H9 (cell line): ENCODE results near the gene TSSK2. TPM values are rescaled to one million over a fixed set of nuclear protein-coding genes. Genes with fewer than 3 reads are reported as not detected.

ENCODE experiments used
- DNase-seq: peaks from one replicate; pipeline ENCODE4 v3.0.0-alpha.2; 2017
- H2AFZ ChIP-seq: one replicate; pipeline ENCODE4 v1.6.1; 2013; ENCODE audit warnings: mild to moderate bottlenecking, low read length, control low read depth, moderate library complexity
- H2AK5ac ChIP-seq: 2 replicates; pipeline ENCODE4 v1.6.1; 2013; ENCODE audit warnings: low read length, control low read depth, mixed read lengths; ENCODE audit not compliant: insufficient read length
- H2BK120ac ChIP-seq: one replicate; pipeline ENCODE4 v1.6.1; 2013; ENCODE audit warnings: low read depth, mild to moderate bottlenecking, low read length, control low read depth, inconsistent platforms; ENCODE audit not compliant: poor library complexity, severe bottlenecking
- H2BK12ac ChIP-seq: 2 replicates; pipeline ENCODE4 v1.6.1; 2013; ENCODE audit warnings: low read length, control low read depth, mixed read lengths, low read depth; ENCODE audit not compliant: insufficient read length
- H2BK15ac ChIP-seq: 2 replicates; pipeline ENCODE4 v1.6.1; 2013; ENCODE audit warnings: low read depth, low read length, control low read depth
- H2BK20ac ChIP-seq: one replicate; pipeline ENCODE4 v1.6.1; 2013; ENCODE audit warnings: low read depth, mild to moderate bottlenecking, low read length, control low read depth, inconsistent platforms; ENCODE audit not compliant: poor library complexity, severe bottlenecking
- H2BK5ac ChIP-seq: 2 replicates; pipeline ENCODE4 v1.6.1; 2013; ENCODE audit warnings: low read length, control low read depth, mixed read lengths; ENCODE audit not compliant: insufficient read length
- H3K14ac ChIP-seq: 2 replicates; pipeline ENCODE4 v1.6.1; 2013; ENCODE audit warnings: low read length, control low read depth; ENCODE audit not compliant: insufficient read depth
- H3K18ac ChIP-seq: 2 replicates; pipeline ENCODE4 v1.6.1; 2013; ENCODE audit warnings: low read depth, mild to moderate bottlenecking, mixed read lengths, low read length, control low read depth; ENCODE audit not compliant: insufficient read length
- H3K23ac ChIP-seq: 2 replicates; pipeline ENCODE4 v1.6.1; 2013; ENCODE audit warnings: low read length, control low read depth, mixed read lengths, low read depth; ENCODE audit not compliant: insufficient read length
- H3K23me2 ChIP-seq: 2 replicates; pipeline ENCODE4 v1.6.1; 2013; ENCODE audit warnings: low read depth, mild to moderate bottlenecking, mixed read lengths, low read length, control low read depth; ENCODE audit not compliant: insufficient read length, poor library complexity, severe bottlenecking
- H3K27ac ChIP-seq: 2 replicates; pipeline ENCODE4 v1.5.1; 2013; ENCODE audit warnings: low read length, control low read depth, mixed read lengths, low read depth; ENCODE audit not compliant: insufficient read length
- H3K27me3 ChIP-seq: 2 replicates; pipeline ENCODE4 v1.6.1; 2013; ENCODE audit warnings: low read length, control low read depth, inconsistent platforms; ENCODE audit not compliant: insufficient read depth
- H3K4ac ChIP-seq: 2 replicates; pipeline ENCODE4 v1.6.1; 2013; ENCODE audit warnings: low read depth, mild to moderate bottlenecking, control low read depth, inconsistent platforms, low read length, moderate library complexity
- H3K4me1 ChIP-seq: 2 replicates; pipeline ENCODE4 v1.6.1; 2013; ENCODE audit warnings: low read length, control low read depth, inconsistent platforms; ENCODE audit not compliant: insufficient read depth
- H3K4me2 ChIP-seq: 2 replicates; pipeline ENCODE4 v1.6.1; 2013; ENCODE audit warnings: low read length, control low read depth, mixed read lengths; ENCODE audit not compliant: insufficient read length, insufficient read depth
- H3K56ac ChIP-seq: 2 replicates; pipeline ENCODE4 v1.6.1; 2013; ENCODE audit warnings: low read depth, mild to moderate bottlenecking, mixed read lengths, low read length, control low read depth; ENCODE audit not compliant: insufficient read length
- H3K79me1 ChIP-seq: 2 replicates; pipeline ENCODE4 v1.6.1; 2013; ENCODE audit warnings: low read depth, mild to moderate bottlenecking, moderate library complexity, low read length, control low read depth, inconsistent platforms; ENCODE audit not compliant: insufficient read depth, poor library complexity, severe bottlenecking
- H3K79me2 ChIP-seq: 2 replicates; pipeline ENCODE4 v1.6.1; 2013; ENCODE audit warnings: low read length, control low read depth, inconsistent platforms; ENCODE audit not compliant: insufficient read depth
- H3K9ac ChIP-seq: 2 replicates; pipeline ENCODE4 v1.6.1; 2013; ENCODE audit warnings: low read length, control low read depth, mixed read lengths; ENCODE audit not compliant: insufficient read length; ENCODE audit errors: extremely low read depth
- H3K9me3 ChIP-seq: one replicate; pipeline ENCODE4 v1.6.1; 2013; ENCODE audit warnings: low read depth, low read length, inconsistent platforms; ENCODE audit not compliant: control insufficient read depth
- H3T11ph ChIP-seq: one replicate; pipeline ENCODE4 v1.6.1; 2013; ENCODE audit warnings: mild to moderate bottlenecking, low read length, control low read depth, inconsistent platforms
- H4K20me1 ChIP-seq: one replicate; pipeline ENCODE4 v1.6.1; 2013; ENCODE audit not compliant: control insufficient read depth, insufficient read length, insufficient read depth
- H4K5ac ChIP-seq: 2 replicates; pipeline ENCODE4 v1.6.1; 2013; ENCODE audit warnings: low read depth, mild to moderate bottlenecking, mixed read lengths, low read length, control low read depth; ENCODE audit not compliant: insufficient read length
- H4K8ac ChIP-seq: replicated peaks from 2 replicates; pipeline ENCODE4 v1.6.1; 2013; ENCODE audit warnings: low read length, control low read depth, mixed read lengths, low read depth; ENCODE audit not compliant: insufficient read length
- H4K91ac ChIP-seq: 2 replicates; pipeline ENCODE4 v1.6.1; 2013; ENCODE audit warnings: low read depth, mild to moderate bottlenecking, moderate library complexity, mixed read lengths, low read length, control low read depth; ENCODE audit not compliant: insufficient read length
- H3K27ac Mint-ChIP-seq, 3 experiments: 2 replicates in 2 of 3; 3 replicates in 1 of 3; pipeline ENCODE4 v1.8.0; 2020 to 2021; ENCODE audit warnings: mixed read lengths in 3 of 3, mild to moderate bottlenecking in 1 of 3, moderate library complexity in 1 of 3
- H3K27me3 Mint-ChIP-seq: 2 replicates; pipeline ENCODE4 v1.8.0; 2021; ENCODE audit warnings: low read depth, mild to moderate bottlenecking, moderate library complexity, mixed read lengths
- H3K36me3 Mint-ChIP-seq, 3 experiments: 2 replicates in 2 of 3; 3 replicates in 1 of 3; pipeline ENCODE4 v1.8.0; 2020 to 2021; ENCODE audit warnings: low read depth in 3 of 3, mixed read lengths in 3 of 3; ENCODE audit not compliant: insufficient read depth in 1 of 3
- H3K4me1 Mint-ChIP-seq, 2 experiments: 2 replicates each; pipeline ENCODE4 v1.8.0; 2020; ENCODE audit warnings: mixed read lengths in 2 of 2
- H3K4me3 Mint-ChIP-seq, 2 experiments: 2 replicates in 1 of 2; 3 replicates in 1 of 2; pipeline ENCODE4 v1.8.0; 2020 to 2021; ENCODE audit warnings: mild to moderate bottlenecking in 2 of 2, mixed read lengths in 2 of 2, moderate library complexity in 1 of 2
- H3K9me3 Mint-ChIP-seq, 2 experiments: 2 replicates in 1 of 2; 3 replicates in 1 of 2; pipeline ENCODE4 v1.8.0; 2020; ENCODE audit warnings: mild to moderate bottlenecking in 2 of 2, mixed read lengths in 2 of 2, moderate library complexity in 1 of 2
- WGBS: extraction: QIAGEN DNeasy Blood & Tissue Kit; methylation state at CpG from one replicate; pipeline ENCODE4 v1.1.7; 2013; ENCODE audit warnings: missing lambda C conversion rate, low lambda C conversion rate, mixed read lengths; ENCODE audit not compliant: insufficient read length; ENCODE audit errors: extremely low coverage; 5-methylcytosine and 5-hydroxymethylcytosine counted together
- total RNA-seq: library from RNA; stranded (reverse); gene quantifications from 2 replicates; pipeline ENCODE4 v1.2.1, GENCODE V29; 2021
- TF ChIP-seq, protein P1 (sequence below): fragments of 200-600 bp; sonication (generic); conservative IDR thresholded peaks from 3 replicates; pipeline ENCODE4 v1.8.0; 2021; ENCODE audit warnings: antibody characterized with exemption, mild to moderate bottlenecking

TSSK2 gene
- total RNA-seq, 1 experiment from 2014 or later, result not detected

DNA sequence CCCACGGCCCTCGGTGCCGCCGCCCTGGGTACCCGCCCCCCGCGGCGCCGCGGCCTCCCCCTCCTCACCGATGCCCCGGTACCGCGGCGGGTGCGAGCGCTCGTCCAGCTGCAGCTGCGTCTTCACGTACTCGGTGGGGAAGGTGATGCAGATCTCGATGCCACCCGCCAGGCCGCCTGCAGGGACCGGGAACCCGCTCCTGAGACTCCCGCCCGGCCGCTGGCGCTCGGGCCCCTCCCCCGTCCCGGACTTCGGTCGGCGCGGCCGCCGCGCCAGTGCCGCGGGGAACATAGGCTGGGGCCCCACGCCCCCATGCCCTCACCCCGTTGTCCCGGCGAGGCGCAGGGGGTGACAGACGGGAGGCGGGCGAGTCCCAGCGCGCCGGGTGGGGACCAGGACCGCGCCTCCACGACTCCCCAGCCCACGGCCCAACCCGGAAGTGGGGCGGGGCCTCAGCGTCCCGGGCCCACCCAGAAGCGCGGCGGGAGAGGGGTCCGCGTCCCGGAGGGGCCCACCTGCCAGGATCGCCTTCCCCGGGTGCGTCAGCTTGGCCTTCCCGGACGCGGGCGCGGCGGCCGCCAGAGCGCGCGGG lies 47.1 kb downstream of the TSSK2 start:
- H3K4me1 ChIP-seq, result peaks cover 3% of the 10 kb centered on the region; the same call in 1 of the 2 replicates
- H3K4me1 Mint-ChIP-seq, result peaks cover 37 to 40% of the 10 kb centered on the region in 2 experiments
- H3K36me3 Mint-ChIP-seq, result peaks cover 0 to 18% (median 9%) of the 10 kb centered on the region in 3 experiments; a peak in 5 of 7 replicates
- no peak overlapping the region for H3T11ph ChIP-seq
- peaks cover 5% of the 10 kb centered on the region for H3K23me2 ChIP-seq
- H3K27me3 Mint-ChIP-seq, result no peaks in the 10 kb centered on the region
- no peak for DNase-seq
- TF ChIP-seq, protein P1, sequence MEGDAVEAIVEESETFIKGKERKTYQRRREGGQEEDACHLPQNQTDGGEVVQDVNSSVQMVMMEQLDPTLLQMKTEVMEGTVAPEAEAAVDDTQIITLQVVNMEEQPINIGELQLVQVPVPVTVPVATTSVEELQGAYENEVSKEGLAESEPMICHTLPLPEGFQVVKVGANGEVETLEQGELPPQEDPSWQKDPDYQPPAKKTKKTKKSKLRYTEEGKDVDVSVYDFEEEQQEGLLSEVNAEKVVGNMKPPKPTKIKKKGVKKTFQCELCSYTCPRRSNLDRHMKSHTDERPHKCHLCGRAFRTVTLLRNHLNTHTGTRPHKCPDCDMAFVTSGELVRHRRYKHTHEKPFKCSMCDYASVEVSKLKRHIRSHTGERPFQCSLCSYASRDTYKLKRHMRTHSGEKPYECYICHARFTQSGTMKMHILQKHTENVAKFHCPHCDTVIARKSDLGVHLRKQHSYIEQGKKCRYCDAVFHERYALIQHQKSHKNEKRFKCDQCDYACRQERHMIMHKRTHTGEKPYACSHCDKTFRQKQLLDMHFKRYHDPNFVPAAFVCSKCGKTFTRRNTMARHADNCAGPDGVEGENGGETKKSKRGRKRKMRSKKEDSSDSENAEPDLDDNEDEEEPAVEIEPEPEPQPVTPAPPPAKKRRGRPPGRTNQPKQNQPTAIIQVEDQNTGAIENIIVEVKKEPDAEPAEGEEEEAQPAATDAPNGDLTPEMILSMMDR, result no peak
- H3K18ac ChIP-seq, result no peak overlapping the region
- no peak overlapping the region for H2BK120ac ChIP-seq
- peaks cover 2% of the 10 kb centered on the region for H4K20me1 ChIP-seq
- no peak overlapping the region for H3K27ac ChIP-seq
- no peaks in the 10 kb centered on the region for H3K9me3 ChIP-seq
- H3K79me1 ChIP-seq, result no peaks in the 10 kb centered on the region
- H3K27ac Mint-ChIP-seq, result no peak overlapping the region
- no peaks in the 10 kb centered on the region for H3K79me2 ChIP-seq
- H3K4me3 Mint-ChIP-seq, result peak overlapping the region; percentile 70 to 79
- no peak overlapping the region for H4K5ac ChIP-seq
- no peak overlapping the region for H2BK15ac ChIP-seq
- no peaks in the 10 kb centered on the region for H3K27me3 ChIP-seq
- H3K23ac ChIP-seq, result no peak overlapping the region
- no peak overlapping the region for H4K91ac ChIP-seq
- no peak overlapping the region for H3K4ac ChIP-seq
- H2AFZ ChIP-seq, result no peak overlapping the region
- no peaks in the 10 kb centered on the region for H3K9me3 Mint-ChIP-seq
- H2BK5ac ChIP-seq, result no peak overlapping the region
- H2BK12ac ChIP-seq, result no peak overlapping the region
- H3K14ac ChIP-seq, result peak overlapping the region; percentile 41; the same call in 1 of the 2 replicates
- no peak overlapping the region for H3K56ac ChIP-seq
- no peak overlapping the region for H2BK20ac ChIP-seq
- H3K4me2 ChIP-seq, result peak overlapping the region; percentile 52
- no CpG with 5 or more reads among the region's 80 CpGs for WGBS
- H4K8ac ChIP-seq, result no peak overlapping the region
- no peak overlapping the region for H2AK5ac ChIP-seq
- H3K9ac ChIP-seq, result peak overlapping the region; percentile 14
